Colonic mucosa (tissue), 4 donors: ENCODE data around the gene GPLD1. TPM values are rescaled to one million over a fixed set of nuclear protein-coding genes. Genes with fewer than 3 reads are reported as not detected.

ENCODE experiments used
- DNase-seq: peaks from one replicate; pipeline ENCODE4 v3.0.0-alpha.2; 2020
- H3K27ac ChIP-seq: fragments of 200-600 bp; one replicate; pipeline ENCODE4 v1.8.0; 2021
- H3K27me3 ChIP-seq: fragments of 200-600 bp; one replicate; pipeline ENCODE4 v1.8.0; 2021
- H3K36me3 ChIP-seq: fragments of 200-600 bp; one replicate; pipeline ENCODE4 v1.8.0; 2021
- H3K4me1 ChIP-seq: fragments of 200-600 bp; one replicate; pipeline ENCODE4 v1.8.0; 2021; ENCODE audit warnings: mild to moderate bottlenecking
- H3K4me3 ChIP-seq: fragments of 200-600 bp; one replicate; pipeline ENCODE4 v1.8.0; 2021
- H3K9ac ChIP-seq, 2 donors: one replicate each; pipeline ENCODE4 v1.7.0; 2013; ENCODE audit warnings: control low read depth in 2 of 2, low read depth in 2 of 2, low read length in 2 of 2
- H3K9me3 ChIP-seq: fragments of 200-600 bp; one replicate; pipeline ENCODE4 v1.8.0; 2021
- CTCF ChIP-seq: fragments of 200-600 bp; IDR thresholded peaks from one replicate; pipeline ENCODE4 v1.8.0; 2022; ENCODE audit warnings: antibody characterized with exemption, mild to moderate bottlenecking
- intact Hi-C: fragments of 100-400 bp; cut with DNase I; formaldehyde crosslinking; loops from one replicate; pipeline ENCODE4 v1.14.1; 2022
- total RNA-seq, 2 donors: library from RNA; stranded (reverse); fragmentation: NEBNext Ultra II Directional in 1 of 2; extraction: Animal tissue kit (Norgen Biotek cat#: 25700) in 1 of 2; gene quantifications; one replicate each; pipeline ENCODE4 v1.2.1, GENCODE V29; 2021
- donor health status: healthy.
- donor health status: DM: no; HTN: no; CAD: no.
- donor health status: DM: no; HTN: no; CAD: no.

The GPLD1 gene
- total RNA-seq, 2 donors from 2014 or later: 0.84 to 0.88 TPM

GRCh38 chr6:24504649-24505586 lies 15.5 kb upstream of the GPLD1 start:
- Histone ChIP-seq H3K4me3 (no peak overlapping the region), H3K9me3 (no peaks in the 10 kb centered on the region), H3K36me3 (no peaks in the 10 kb centered on the region), H3K27ac (no peak overlapping the region), H3K27me3 (no peaks in the 10 kb centered on the region), H3K4me1 (no peaks in the 10 kb centered on the region), H3K9ac (no peak overlapping the region)
- DNase-seq: peak; percentile 82
- intact Hi-C loops: no loop called here
- no peak for TF ChIP-seq CTCF

- Histone ChIP-seq H3K4me3 (no peak overlapping the region), H3K27ac (no peak overlapping the region), H3K4me1 (no peaks in the 10 kb centered on the region), H3K27me3 (no peaks in the 10 kb centered on the region), H3K9ac (no peak overlapping the region), H3K36me3 (no peaks in the 10 kb centered on the region), H3K9me3 (no peaks in the 10 kb centered on the region)
- peak; percentile 58 for DNase-seq
- no peak for TF ChIP-seq CTCF
- intact Hi-C loops: no loop called here
Observed at GRCh38 chr6:24504287-24504648, 14.9 kb upstream of the GPLD1 start.

GRCh38 chr6:24501914-24502313 lies 12.5 kb upstream of the GPLD1 start:
- H3K9me3 ChIP-seq: no peaks in the 10 kb centered on the region
- H3K36me3 ChIP-seq: no peaks in the 10 kb centered on the region
- intact Hi-C loops: no loop called here
- no peak overlapping the region for H3K4me3 ChIP-seq
- no peak overlapping the region for H3K9ac ChIP-seq
- no peaks in the 10 kb centered on the region for H3K4me1 ChIP-seq
- H3K27me3 ChIP-seq: no peaks in the 10 kb centered on the region
- DNase-seq: peak; percentile 28
- no peak overlapping the region for H3K27ac ChIP-seq
- no peak for TF ChIP-seq CTCF

- intact Hi-C loops: no loop called here
- no peak for TF ChIP-seq CTCF
- DNase-seq: no peak
- Histone ChIP-seq H3K4me1 (no peaks in the 10 kb centered on the region), H3K27ac (no peak overlapping the region), H3K4me3 (no peak overlapping the region), H3K9me3 (no peaks in the 10 kb centered on the region), H3K27me3 (no peaks in the 10 kb centered on the region), H3K36me3 (no peaks in the 10 kb centered on the region), H3K9ac (no peak overlapping the region)
Observed at GRCh38 chr6:24501374-24501773, 12.0 kb upstream of the GPLD1 start.

GRCh38 chr6:24500683-24501082 lies 11.3 kb upstream of the GPLD1 start:
- H3K4me3 ChIP-seq: no peak overlapping the region
- no peaks in the 10 kb centered on the region for H3K9me3 ChIP-seq
- no peaks in the 10 kb centered on the region for H3K27me3 ChIP-seq
- H3K27ac ChIP-seq: no peak overlapping the region
- no peaks in the 10 kb centered on the region for H3K36me3 ChIP-seq
- no peak overlapping the region for H3K9ac ChIP-seq
- H3K4me1 ChIP-seq: no peaks in the 10 kb centered on the region
- no peak for TF ChIP-seq CTCF
- intact Hi-C loops: no loop called here
- DNase-seq: no peak
